ENCODE results near the gene ZNF180.

- TF ChIP-seq, protein P1, sequence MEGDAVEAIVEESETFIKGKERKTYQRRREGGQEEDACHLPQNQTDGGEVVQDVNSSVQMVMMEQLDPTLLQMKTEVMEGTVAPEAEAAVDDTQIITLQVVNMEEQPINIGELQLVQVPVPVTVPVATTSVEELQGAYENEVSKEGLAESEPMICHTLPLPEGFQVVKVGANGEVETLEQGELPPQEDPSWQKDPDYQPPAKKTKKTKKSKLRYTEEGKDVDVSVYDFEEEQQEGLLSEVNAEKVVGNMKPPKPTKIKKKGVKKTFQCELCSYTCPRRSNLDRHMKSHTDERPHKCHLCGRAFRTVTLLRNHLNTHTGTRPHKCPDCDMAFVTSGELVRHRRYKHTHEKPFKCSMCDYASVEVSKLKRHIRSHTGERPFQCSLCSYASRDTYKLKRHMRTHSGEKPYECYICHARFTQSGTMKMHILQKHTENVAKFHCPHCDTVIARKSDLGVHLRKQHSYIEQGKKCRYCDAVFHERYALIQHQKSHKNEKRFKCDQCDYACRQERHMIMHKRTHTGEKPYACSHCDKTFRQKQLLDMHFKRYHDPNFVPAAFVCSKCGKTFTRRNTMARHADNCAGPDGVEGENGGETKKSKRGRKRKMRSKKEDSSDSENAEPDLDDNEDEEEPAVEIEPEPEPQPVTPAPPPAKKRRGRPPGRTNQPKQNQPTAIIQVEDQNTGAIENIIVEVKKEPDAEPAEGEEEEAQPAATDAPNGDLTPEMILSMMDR (IDR thresholded peaks at IDR 0.05; ENCODE audit: insufficient read depth, low read depth, low read length) = no peak
- no peak for TF ChIP-seq EZH2 (IDR thresholded peaks at IDR 0.05; ENCODE audit: insufficient read depth, low read length)
Observed at GRCh38 chr19:44509478-44509877, 9.2 kb upstream of the ZNF180 start.

Data from astrocyte (in vitro differentiated cells and primary cell).